H1 (cell line): ENCODE data around the gene IL17D. TPM values are rescaled to one million over a fixed set of nuclear protein-coding genes. Genes with fewer than 3 reads are reported as not detected.
A peak's percentile ranks its signal among the peaks of the same experiment; 100 is the strongest.

ENCODE experiments used
- CTCF ChIA-PET: fragments of 300-600 bp; sonication (Branson Sonifier 250); formaldehyde crosslinking; loops from one replicate; lab custom pipeline; 2021; ENCODE audit not compliant: partially characterized antibody; lab: Charles Lee
- POLR2A ChIA-PET: fragments of 300-600 bp; sonication (Branson Sonifier 250); formaldehyde crosslinking; loops from one replicate; lab custom pipeline; 2021; ENCODE audit warnings: inconsistent platforms; ENCODE audit not compliant: partially characterized antibody; lab: Charles Lee
- DNase-seq, 2 experiments: peaks; one replicate each; pipeline versions ENCODE4 v3.0.0 to v3.0.0-alpha.2; 2010 to 2022; ENCODE audit warnings: low spot score in 2 of 2, low read depth in 1 of 2, mixed read lengths in 1 of 2
- FAIRE-seq: peaks from 2 replicates; lab custom pipeline; 2011; peaks lifted over from hg19 to GRCh38; lab: Jason Lieb, UNC
- H2AFZ ChIP-seq: 2 replicates; pipeline ENCODE4 v1.8.1; 2012; ENCODE audit warnings: low read length, inconsistent platforms
- H2AK5ac ChIP-seq: 2 replicates; pipeline ENCODE4 v1.6.1; 2013; ENCODE audit warnings: low read depth, low read length
- H2BK120ac ChIP-seq: replicated peaks from 2 replicates; pipeline ENCODE3; 2013; ENCODE audit warnings: low read depth, low read length, inconsistent platforms
- H2BK12ac ChIP-seq: 2 replicates; pipeline ENCODE4 v1.6.1; 2013; ENCODE audit warnings: low read depth, low read length
- H2BK15ac ChIP-seq: 2 replicates; pipeline ENCODE4 v1.6.1; 2013; ENCODE audit warnings: low read length
- H2BK20ac ChIP-seq: 2 replicates; pipeline ENCODE4 v1.6.1; 2013; ENCODE audit warnings: low read length
- H2BK5ac ChIP-seq: 2 replicates; pipeline ENCODE4 v1.6.1; 2013; ENCODE audit warnings: low read depth, low read length
- H3K14ac ChIP-seq: 2 replicates; pipeline ENCODE4 v1.6.1; 2013; ENCODE audit warnings: inconsistent platforms; ENCODE audit not compliant: insufficient read length
- H3K18ac ChIP-seq: 2 replicates; pipeline ENCODE4 v1.6.1; 2013; ENCODE audit warnings: low read length; ENCODE audit errors: extremely low read depth
- H3K23ac ChIP-seq: 2 replicates; pipeline ENCODE4 v1.6.1; 2013; ENCODE audit warnings: inconsistent platforms; ENCODE audit not compliant: insufficient read length
- H3K23me2 ChIP-seq: 2 replicates; pipeline ENCODE4 v1.6.1; 2013; ENCODE audit warnings: low read depth, low read length
- H3K27ac ChIP-seq: 2 replicates; pipeline ENCODE4 v1.6.1; 2011; ENCODE audit warnings: low read depth, low read length, inconsistent platforms
- H3K27me3 ChIP-seq, 4 experiments: replicated peaks in 1 of 4; 1 replicate in 1 of 4; 2 replicates in 3 of 4; pipeline versions ENCODE4 v1.6.1 to v1.8.1; 2011 to 2013; ENCODE audit warnings: low read length in 3 of 4, mild to moderate bottlenecking in 3 of 4, inconsistent platforms in 2 of 4, mixed read lengths in 2 of 4, moderate library complexity in 1 of 4; ENCODE audit not compliant: control insufficient read depth in 3 of 4, insufficient read depth in 3 of 4; ENCODE audit errors: extremely low read depth in 1 of 4
- H3K36me3 ChIP-seq, 4 experiments: 2 replicates each; pipeline versions ENCODE4 v1.6.1 to v1.8.1; 2011 to 2013; ENCODE audit warnings: mild to moderate bottlenecking in 4 of 4, low read length in 3 of 4, moderate library complexity in 2 of 4, control low read depth in 1 of 4, inconsistent platforms in 1 of 4; ENCODE audit not compliant: insufficient read depth in 4 of 4, control insufficient read depth in 2 of 4
- H3K4ac ChIP-seq: replicated peaks from 2 replicates; pipeline ENCODE3; 2013; ENCODE audit warnings: low read length, low read depth, mixed read lengths, inconsistent platforms; ENCODE audit not compliant: insufficient read length
- H3K4me1 ChIP-seq, 4 experiments: replicated peaks in 1 of 4; 1 replicate in 1 of 4; 2 replicates in 3 of 4; pipeline versions ENCODE4 v1.6.1 to v1.8.1; 2011 to 2013; ENCODE audit warnings: low read length in 3 of 4, inconsistent platforms in 2 of 4, mixed read lengths in 1 of 4; ENCODE audit not compliant: insufficient read depth in 4 of 4, control insufficient read depth in 3 of 4
- H3K4me2 ChIP-seq, 2 experiments: 2 replicates each; pipeline versions ENCODE4 v1.6.1 to v1.8.1; 2011 to 2013; ENCODE audit warnings: low read depth in 2 of 2, low read length in 2 of 2, control low read depth in 1 of 2, inconsistent platforms in 1 of 2, mild to moderate bottlenecking in 1 of 2; ENCODE audit not compliant: insufficient read depth in 1 of 2
- H3K4me3 ChIP-seq, 4 experiments: fragments of 200-600, 300-600 bp in 1 of 4; sonication (generic), shearing (Covaris generic), sonication (Bioruptor Twin) in 1 of 4; 2 replicates each; pipeline versions ENCODE4 v1.5.1 to v1.8.1; 2011 to 2016; ENCODE audit warnings: low read length in 4 of 4, low read depth in 3 of 4, control low read depth in 2 of 4, inconsistent platforms in 2 of 4, mild to moderate bottlenecking in 2 of 4, mixed read lengths in 1 of 4, moderate library complexity in 1 of 4; ENCODE audit not compliant: insufficient read depth in 2 of 4; ENCODE audit errors: extremely low read depth in 1 of 4
- H3K56ac ChIP-seq: replicated peaks from 2 replicates; pipeline ENCODE3; 2013; ENCODE audit warnings: low read depth, mild to moderate bottlenecking, mixed read lengths, low read length, inconsistent platforms; ENCODE audit not compliant: insufficient read length
- H3K79me1 ChIP-seq: 2 replicates; pipeline ENCODE4 v1.6.1; 2013; ENCODE audit warnings: low read depth, low read length, control low read depth
- H3K79me2 ChIP-seq, 2 experiments: 2 replicates each; pipeline versions ENCODE4 v1.6.1 to v1.8.1; 2012 to 2013; ENCODE audit warnings: low read length in 2 of 2, mild to moderate bottlenecking in 2 of 2, inconsistent platforms in 1 of 2; ENCODE audit not compliant: insufficient read depth in 2 of 2, control insufficient read depth in 1 of 2
- H3K9ac ChIP-seq, 4 experiments: replicated peaks in 1 of 4; 1 replicate in 1 of 4; 2 replicates in 3 of 4; pipeline versions ENCODE4 v1.6.1 to v1.8.1; 2011 to 2013; ENCODE audit warnings: low read depth in 3 of 4, low read length in 3 of 4, control low read depth in 2 of 4, mild to moderate bottlenecking in 2 of 4, moderate library complexity in 2 of 4, inconsistent platforms in 1 of 4; ENCODE audit errors: extremely low read depth in 1 of 4
- H3K9me3 ChIP-seq, 2 experiments: 2 replicates each; pipeline versions ENCODE4 v1.6.1 to v1.8.1; 2012 to 2013; ENCODE audit warnings: mild to moderate bottlenecking in 2 of 2, moderate library complexity in 2 of 2, control low read depth in 1 of 2, inconsistent platforms in 1 of 2, low read depth in 1 of 2, low read length in 1 of 2, mixed read lengths in 1 of 2; ENCODE audit not compliant: insufficient read depth in 2 of 2
- H4K20me1 ChIP-seq, 2 experiments: replicated peaks in 1 of 2; 2 replicates each; pipeline versions ENCODE3 to v1.8.1; 2011 to 2013; ENCODE audit warnings: inconsistent platforms in 2 of 2, low read length in 2 of 2, mild to moderate bottlenecking in 1 of 2; ENCODE audit not compliant: insufficient read depth in 2 of 2, control insufficient read depth in 1 of 2
- H4K5ac ChIP-seq: 2 replicates; pipeline ENCODE4 v1.6.1; 2013; ENCODE audit warnings: low read length, low read depth, mixed read lengths, inconsistent platforms; ENCODE audit not compliant: insufficient read length
- H4K8ac ChIP-seq: 2 replicates; pipeline ENCODE4 v1.8.0; 2013; ENCODE audit warnings: mild to moderate bottlenecking, moderate library complexity, low read length, inconsistent platforms; ENCODE audit not compliant: insufficient read depth; ENCODE audit errors: extremely low read depth
- H4K91ac ChIP-seq: replicated peaks from 2 replicates; pipeline ENCODE3; 2013; ENCODE audit warnings: low read length, mixed read lengths, inconsistent platforms; ENCODE audit not compliant: insufficient read length
- ASH2L ChIP-seq: fragments of 200-600, 300-600 bp; sonication (generic); IDR thresholded peaks from one replicate; pipeline ENCODE4 v1.7.1; 2017; ENCODE audit warnings: low read length
- BACH1 ChIP-seq: IDR thresholded peaks from 2 replicates; pipeline ENCODE4 v1.6.1; 2012; ENCODE audit warnings: low read length, improper control_type of control experiment
- CEBPB ChIP-seq: IDR thresholded peaks from 2 replicates; pipeline ENCODE4 v1.6.1; 2012; ENCODE audit warnings: low read depth, low read length
- CHD2 ChIP-seq: IDR thresholded peaks from 2 replicates; pipeline ENCODE4 v1.6.1; 2012; ENCODE audit warnings: low read length, improper control_type of control experiment
- EZH2 ChIP-seq: fragments of 200-600 bp; sonication (generic); IDR thresholded peaks from 2 replicates; pipeline ENCODE4 v1.7.1; 2012; ENCODE audit warnings: low read depth, mild to moderate bottlenecking, moderate library complexity, low read length, inconsistent platforms; ENCODE audit not compliant: severe bottlenecking
- GABPA ChIP-seq: IDR thresholded peaks from 2 replicates; pipeline ENCODE4 v1.6.1; 2011; ENCODE audit warnings: mild to moderate bottlenecking, low read length, moderate library complexity, borderline replicate concordance; ENCODE audit not compliant: insufficient read depth
- RBBP5 ChIP-seq: IDR thresholded peaks from 2 replicates; pipeline ENCODE4 v1.7.1; 2012; ENCODE audit warnings: low read depth, mild to moderate bottlenecking, inconsistent platforms, low read length, moderate library complexity, borderline replicate concordance
- SIRT6 ChIP-seq: IDR thresholded peaks from one replicate; pipeline ENCODE4 v1.7.1; 2012; ENCODE audit warnings: low read length, inconsistent platforms
- SIX5 ChIP-seq: IDR thresholded peaks from 2 replicates; pipeline ENCODE4 v1.6.1; 2011; ENCODE audit warnings: mild to moderate bottlenecking, low read depth, low read length
- SP1 ChIP-seq: IDR thresholded peaks from 2 replicates; pipeline ENCODE4 v1.6.1; 2011; ENCODE audit warnings: low read depth, low read length
- SUZ12 ChIP-seq: fragments of 200-600 bp; sonication (generic); IDR thresholded peaks from 2 replicates; pipeline ENCODE4 v1.6.1; 2012; ENCODE audit warnings: mild to moderate bottlenecking, inconsistent platforms, low read length, moderate library complexity, mixed read lengths
- TAF7 ChIP-seq: optimal IDR thresholded peaks from 2 replicates; pipeline ENCODE3; 2011; ENCODE audit warnings: low read depth, mild to moderate bottlenecking, inconsistent platforms, low read length, moderate library complexity, borderline replicate concordance
- TBP ChIP-seq: IDR thresholded peaks from 2 replicates; pipeline ENCODE4 v1.6.1; 2011; ENCODE audit warnings: low read depth, low read length, improper control_type of control experiment
- TCF12 ChIP-seq: IDR thresholded peaks from 2 replicates; pipeline ENCODE4 v1.6.1; 2011; ENCODE audit warnings: low read depth, mild to moderate bottlenecking, low read length
- WGBS, 2 experiments: shearing (Covaris generic) in 1 of 2; methylation state at CpG; one replicate each; pipeline versions ENCODE4 v1.1.6 to v1.1.7; 2013 to 2015; ENCODE audit warnings: low lambda C conversion rate in 2 of 2, mixed read lengths in 2 of 2, inconsistent platforms in 1 of 2, low coverage in 1 of 2, missing lambda C conversion rate in 1 of 2; ENCODE audit not compliant: insufficient replicate concordance in 2 of 2, insufficient coverage in 1 of 2, insufficient read length in 1 of 2; ENCODE audit errors: extremely low coverage in 1 of 2, missing lambda C conversion rate in 1 of 2; 5-methylcytosine and 5-hydroxymethylcytosine counted together
- polyA plus RNA-seq, 7 experiments: library from polyadenylated mRNA; depleted of rRNA in 3 of 7; stranded (reverse) in 5 of 7; unstranded in 2 of 7; fragments of >200 nt in 5 of 7; fragments of 200-250 nt in 2 of 7; gene quantifications; 1 replicate in 5 of 7; 2 replicates in 1 of 7; 4 replicates in 1 of 7; pipeline versions ENCODE4 v1.2.1 to v1.2.3, GENCODE V29; 2011 to 2013; ENCODE audit warnings: missing spikeins in 2 of 7, mixed read lengths in 2 of 7
- total RNA-seq: library from RNA; stranded (reverse); fragmentation: NEBNext Ultra II Directional; extraction: Animal tissue kit (Norgen Biotek cat#: 25700); gene quantifications from 2 replicates; pipeline ENCODE4 v1.2.1, GENCODE V29; 2021

IL17D gene
- total and polyA plus RNA-seq, 2 of the 8 experiments (the other 6 are each of a cell fraction or from before 2014, with no cell fraction given) = 0.56 to 0.59 TPM

GRCh38 chr13:20711301-20712044 is 8.0 kb downstream of the IL17D start:
- peaks cover 2 to 9% (median 6%) of the 10 kb centered on the region in 4 experiments; a peak in 4 of 7 replicates for H3K4me1 ChIP-seq
- no peak overlapping the region for H4K5ac ChIP-seq
- H4K91ac ChIP-seq = no peak overlapping the region
- H3K9me3 ChIP-seq = no peaks in the 10 kb centered on the region
- no peak overlapping the region for H3K4me3 ChIP-seq
- no peaks in the 10 kb centered on the region for H3K23me2 ChIP-seq
- no peak overlapping the region for H2AK5ac ChIP-seq
- WGBS, 2 experiments = 88% methylated on average over 13 of the region's 13 CpGs; no CpG with 5 or more reads in 1 of the 2 experiments
- H2BK120ac ChIP-seq = no peak overlapping the region
- H3K9ac ChIP-seq = no peak overlapping the region; a peak in 1 of 7 replicates
- FAIRE-seq (peak; percentile 92), DNase-seq (peak in 1 of 2 experiments; percentile 74)
- no peak overlapping the region for H3K4ac ChIP-seq
- H3K79me1 ChIP-seq = no peaks in the 10 kb centered on the region
- H2BK20ac ChIP-seq = no peak overlapping the region
- no peaks in the 10 kb centered on the region for H3K27me3 ChIP-seq
- no peaks in the 10 kb centered on the region for H3K79me2 ChIP-seq
- no peak overlapping the region for H3K18ac ChIP-seq
- no peak overlapping the region for H2AFZ ChIP-seq
- no peaks in the 10 kb centered on the region for H4K20me1 ChIP-seq
- no peak overlapping the region for H2BK12ac ChIP-seq
- peak overlapping the region; percentile 77; the same call in 1 of the 2 replicates for H2BK15ac ChIP-seq
- no peaks in the 10 kb centered on the region for H3K36me3 ChIP-seq
- ChIA-PET CTCF (interaction anchor here (0.6 to 4.3 kb wide), 18 partner anchors 10 to 1090 kb away, joined by 3 to 26 read pairs (median 4); no protein-coding TSS in a partner anchor), POLR2A (interaction anchor here (1.0 kb wide), 1 partner anchor 11 kb away, joined by 5 read pairs; no protein-coding TSS in a partner anchor)
- H3K14ac ChIP-seq = no peak overlapping the region
- H2BK5ac ChIP-seq = no peak overlapping the region
- H3K23ac ChIP-seq = no peak overlapping the region
- H4K8ac ChIP-seq = no peak overlapping the region; the same call in 1 of the 2 replicates
- no peak overlapping the region for H3K56ac ChIP-seq
- H3K27ac ChIP-seq = no peak overlapping the region
- no peak overlapping the region for H3K4me2 ChIP-seq
- no peak for TF ChIP-seq SIRT6
- no peak for TF ChIP-seq GABPA
- no peak for TF ChIP-seq EZH2
- TF ChIP-seq SIX5 = no peak
- no peak for TF ChIP-seq BACH1
- TF ChIP-seq TBP = no peak
- TF ChIP-seq CHD2 = no peak
- no peak for TF ChIP-seq TAF7
- TF ChIP-seq ASH2L = no peak
- no peak for TF ChIP-seq TCF12
- TF ChIP-seq SP1 = no peak
- TF ChIP-seq SUZ12 = no peak
- no peak for TF ChIP-seq RBBP5
- TF ChIP-seq CEBPB = no peak
